GM21528 (cell line): Measurements from ENCODE around the gene DDX10.

ENCODE experiments used
- ATAC-seq: cut with Tn5 transposase; IDR thresholded peaks from one replicate; pipeline ENCODE4 v1.9.1; 2021; ENCODE audit warnings: mild to moderate bottlenecking, moderate library complexity; ENCODE audit not compliant: unreplicated experiment, low FRiP score

DDX10 gene

DNA sequence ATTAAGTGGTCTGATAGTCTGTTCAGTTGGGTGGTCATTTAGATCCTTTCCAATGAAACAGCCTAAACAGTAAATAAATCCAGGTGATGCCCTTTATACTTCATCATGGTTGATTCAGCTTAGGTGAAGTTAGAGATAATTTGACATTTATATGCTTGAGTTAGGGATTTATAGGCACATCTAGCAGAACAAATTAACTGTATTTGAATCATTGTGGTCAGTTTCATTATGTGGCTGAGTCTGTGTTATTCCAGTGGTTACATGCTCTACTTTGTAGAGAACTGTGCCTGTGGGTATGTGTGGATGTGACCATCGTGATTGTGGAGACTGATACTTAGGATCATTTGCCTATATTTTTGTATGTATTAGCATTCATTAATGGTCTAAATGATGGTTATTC, 194.6 kb downstream of the DDX10 start:
- ATAC-seq: no peak

DNA sequence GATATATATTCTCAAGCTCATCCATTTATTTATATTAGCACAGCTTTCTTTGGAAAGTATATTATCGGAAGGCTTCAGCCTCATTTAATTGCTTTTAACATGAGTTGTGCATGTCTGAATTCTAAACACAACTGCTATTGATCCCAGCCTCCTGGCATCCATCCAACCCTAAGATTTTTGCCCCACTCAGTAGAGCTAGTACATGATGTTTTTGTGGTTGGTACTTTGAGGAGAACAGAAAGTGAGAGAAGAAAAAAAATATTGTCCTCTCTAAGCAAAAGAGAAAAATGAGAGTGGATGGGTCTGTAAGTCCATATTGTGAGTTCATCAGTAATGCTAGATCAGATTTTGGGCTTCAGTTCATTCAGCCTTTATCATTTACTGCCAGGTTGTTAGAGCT, 198.7 kb downstream of the DDX10 start:
- ATAC-seq: no peak

DNA sequence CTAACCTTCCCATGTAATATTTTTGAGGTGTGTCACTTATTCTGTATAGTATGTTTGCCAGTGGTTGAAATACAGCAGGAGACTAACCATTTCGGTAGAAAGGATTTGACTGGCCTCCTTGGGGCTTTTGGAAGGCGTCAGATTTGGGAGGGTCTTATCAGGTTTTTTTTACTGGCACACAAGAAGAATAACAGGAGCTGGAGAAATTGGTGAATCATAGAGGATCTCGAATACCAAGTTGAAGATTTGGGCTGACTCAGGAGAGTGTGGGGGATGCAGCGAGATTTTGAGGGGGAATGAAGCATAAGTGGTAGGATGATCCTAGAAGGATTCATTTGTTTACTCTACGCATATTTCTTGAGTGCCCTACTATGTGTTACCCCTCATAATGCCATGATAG, 200.5 kb downstream of the DDX10 start:
- ATAC-seq: no peak

DNA sequence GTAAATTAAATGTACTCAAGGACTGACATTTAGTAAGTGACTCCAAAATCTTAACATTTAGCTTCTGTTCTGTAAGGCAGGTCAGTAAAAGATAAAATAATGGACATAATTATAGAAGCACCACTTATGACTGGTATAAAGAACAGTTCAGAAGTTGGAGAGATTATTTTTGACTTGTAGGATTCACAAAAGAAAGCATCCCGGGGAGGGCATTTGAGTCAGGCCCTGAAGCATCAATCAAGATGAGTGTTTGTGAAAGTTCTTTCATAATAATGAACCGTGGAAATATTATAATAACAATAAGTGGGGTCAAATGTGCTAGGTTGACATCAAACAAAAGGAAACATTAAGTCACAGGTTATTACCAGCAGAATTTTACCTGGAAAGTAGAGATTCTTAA, 201.9 kb downstream of the DDX10 start:
- ATAC-seq: no peak

DNA sequence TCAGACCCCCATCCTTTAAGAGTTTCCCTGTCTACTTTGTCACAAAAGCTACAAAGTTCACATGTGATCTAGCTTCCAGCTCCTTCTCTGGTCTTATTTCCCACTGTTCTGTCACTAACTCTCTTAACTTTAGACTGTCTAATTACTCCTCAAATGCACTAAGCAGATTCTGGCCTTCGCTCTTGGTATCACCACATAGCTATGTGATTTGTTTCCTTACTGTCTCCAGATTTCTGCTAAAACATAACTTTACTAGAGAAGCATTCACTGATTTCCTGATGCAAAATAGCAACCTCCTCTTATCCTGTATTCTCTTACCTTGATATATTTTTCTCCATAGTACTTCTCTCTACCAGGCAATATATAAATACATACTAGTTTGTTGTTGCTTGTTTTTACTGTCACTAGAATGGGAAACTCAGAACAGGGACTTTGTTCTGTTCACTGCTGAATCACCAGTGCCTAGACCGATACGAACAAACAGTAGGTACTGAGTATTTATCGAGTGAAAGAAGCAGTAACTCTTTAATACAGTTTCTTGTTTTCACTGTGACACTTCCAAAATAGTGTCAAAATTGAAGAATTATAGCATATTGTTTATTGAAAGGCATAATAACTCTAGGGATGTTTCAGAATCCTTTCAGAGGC, 205.6 kb downstream of the DDX10 start:
- ATAC-seq: no peak

DNA sequence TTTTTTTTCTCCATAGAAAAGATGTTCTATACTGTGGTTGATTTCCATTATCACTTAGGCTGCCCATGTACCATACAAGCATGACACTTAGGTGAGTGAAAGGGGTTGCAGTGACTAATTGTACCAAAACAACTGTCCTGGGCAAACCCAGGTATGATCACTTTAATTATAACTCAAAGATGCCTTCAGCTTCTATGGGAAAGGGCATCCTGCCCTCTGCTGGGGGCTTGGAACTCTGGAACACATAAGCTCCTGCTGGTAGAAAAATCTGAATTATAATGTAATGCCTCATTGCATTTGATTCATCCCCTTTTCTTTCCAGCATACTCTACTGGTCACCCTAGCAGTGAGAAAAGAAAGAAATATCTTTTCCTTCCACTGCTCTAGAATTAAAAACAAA, 206.3 kb downstream of the DDX10 start:
- ATAC-seq: no peak

DNA sequence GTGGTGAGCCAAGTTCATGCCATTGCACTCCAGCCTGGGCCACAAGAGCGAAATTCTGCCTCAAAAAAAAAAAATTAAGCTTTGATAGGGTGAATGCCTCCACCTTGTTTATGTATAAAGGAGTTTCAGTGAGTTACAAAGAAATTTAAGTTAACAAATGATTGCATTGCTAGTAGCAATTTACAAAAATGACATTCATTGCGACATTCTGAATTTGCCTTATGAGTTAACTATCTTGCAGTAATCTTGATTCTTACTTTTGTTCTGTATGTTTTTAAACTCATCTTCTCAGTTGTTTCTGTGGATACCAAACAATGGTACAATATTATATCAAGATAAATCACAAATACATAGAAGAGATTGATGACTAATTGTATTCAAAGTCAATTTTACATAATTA, 207.0 kb downstream of the DDX10 start:
- no peak for ATAC-seq

DNA sequence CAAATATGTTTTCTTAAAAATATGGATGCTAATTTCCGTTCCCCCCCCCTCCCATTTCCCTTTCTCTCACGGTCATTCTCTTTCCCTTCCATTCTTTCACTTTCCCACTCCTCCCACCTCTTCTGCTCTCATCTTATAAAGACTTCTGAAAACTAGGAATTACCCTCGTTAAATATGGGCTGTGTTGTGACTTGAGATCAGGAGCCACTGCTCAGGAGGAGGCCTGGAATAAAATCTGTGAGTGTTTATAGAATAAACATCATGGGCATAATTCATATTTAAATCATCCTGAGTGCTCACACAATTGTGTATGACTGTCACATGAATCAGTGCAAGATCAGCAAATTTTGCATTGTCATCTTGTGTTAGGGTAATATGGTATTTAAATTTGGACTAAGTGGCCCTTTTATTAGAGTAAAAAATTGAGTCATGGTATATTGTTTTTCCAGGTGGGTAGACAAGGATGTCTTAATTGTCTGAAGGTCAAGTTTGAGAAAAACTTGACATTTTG, 208.0 kb downstream of the DDX10 start:
- no peak for ATAC-seq

DNA sequence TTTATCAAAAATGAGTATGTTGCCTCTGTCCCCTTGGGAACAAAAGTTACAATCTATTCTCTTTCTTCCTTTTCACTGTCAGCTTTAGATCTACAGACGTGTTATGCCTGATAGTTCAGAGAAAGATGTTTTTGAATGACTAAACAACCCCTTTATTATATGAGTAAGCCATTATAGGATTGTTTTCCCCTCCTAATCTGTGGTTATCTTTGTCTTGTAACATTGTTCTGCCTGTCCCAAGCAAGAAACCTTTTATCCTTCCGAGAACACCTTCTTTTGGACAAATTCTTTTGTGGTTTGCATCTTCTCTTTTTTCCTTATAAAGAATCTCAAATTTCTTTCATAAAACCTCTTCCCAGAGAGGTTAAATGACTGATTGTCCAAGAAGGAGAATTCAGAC, 208.4 kb downstream of the DDX10 start:
- ATAC-seq: no peak

DNA sequence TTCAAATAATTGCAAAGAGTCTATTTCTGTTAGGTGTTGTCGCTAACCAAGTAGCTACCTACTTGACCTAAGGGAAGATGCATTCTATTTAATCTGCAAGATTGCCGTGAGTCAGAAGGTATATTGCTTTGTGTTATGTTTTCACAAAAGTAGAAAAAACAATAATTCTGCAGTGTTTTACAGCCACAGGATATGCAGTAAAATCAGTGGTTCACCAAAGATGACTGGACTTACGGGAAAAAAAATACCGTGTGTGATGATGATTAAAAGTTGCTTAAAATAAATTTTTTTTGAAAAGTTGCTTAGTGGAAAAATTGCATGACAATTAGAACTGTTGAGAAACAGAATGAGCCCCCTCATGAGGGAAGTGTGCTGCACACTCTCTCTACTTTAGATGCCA, 209.1 kb downstream of the DDX10 start:
- no peak for ATAC-seq

DNA sequence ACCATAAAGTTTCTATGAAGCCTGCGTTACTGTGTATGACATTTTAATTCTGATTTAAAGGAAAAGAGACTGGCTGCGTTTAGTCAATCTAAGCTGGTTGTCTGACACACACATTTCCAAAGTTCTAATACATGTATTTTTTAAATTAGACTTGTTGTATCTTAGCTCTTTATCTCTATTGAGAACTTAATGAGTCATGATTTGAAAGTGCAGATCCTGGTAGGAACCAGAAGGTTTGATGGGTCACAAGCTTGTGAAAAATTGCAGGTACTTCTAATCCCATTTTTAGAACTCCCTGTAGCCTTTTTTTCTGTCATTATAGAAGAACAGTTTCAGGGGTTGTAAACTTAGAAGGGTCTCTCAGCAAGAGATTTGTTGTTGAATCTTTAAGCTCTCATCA, 210.3 kb downstream of the DDX10 start:
- no peak for ATAC-seq

DNA sequence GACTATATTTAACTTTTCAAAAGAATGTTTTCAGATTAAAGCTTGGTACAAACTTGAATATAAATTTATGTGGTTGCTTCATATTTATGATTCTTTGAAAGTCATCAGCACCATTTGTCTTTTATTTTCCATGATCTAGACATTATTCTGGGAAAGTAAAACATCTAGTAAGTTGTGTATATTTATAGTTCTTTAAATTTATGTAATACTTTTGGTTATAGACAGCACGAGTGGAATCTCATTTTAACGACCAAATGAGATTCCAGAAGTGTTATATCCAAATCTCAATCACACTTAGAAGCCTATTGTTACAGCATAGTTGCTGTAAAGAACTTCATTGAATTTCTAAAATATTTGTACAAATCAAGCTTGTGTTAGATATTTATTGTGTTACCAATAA, 212.3 kb downstream of the DDX10 start:
- no peak for ATAC-seq

DNA sequence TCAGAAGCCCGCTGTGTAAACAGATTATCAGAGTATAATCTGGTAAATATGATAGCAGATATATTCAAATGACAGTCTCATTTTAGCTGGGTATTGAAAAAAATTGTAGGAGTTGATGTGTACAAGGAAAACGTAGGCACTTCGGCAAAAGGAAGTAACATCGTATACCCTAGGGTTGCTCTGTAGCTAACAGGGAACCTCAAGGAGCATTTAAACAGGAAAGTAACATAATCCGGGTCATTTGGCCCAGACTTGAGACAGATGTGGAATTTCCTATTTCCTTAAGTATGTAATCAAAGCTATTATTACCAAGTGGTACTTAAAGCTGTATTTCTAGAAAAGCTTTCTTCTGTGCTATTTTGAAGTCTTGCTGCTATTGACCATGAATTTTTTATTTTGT, 215.6 kb downstream of the DDX10 start:
- ATAC-seq: no peak

DNA sequence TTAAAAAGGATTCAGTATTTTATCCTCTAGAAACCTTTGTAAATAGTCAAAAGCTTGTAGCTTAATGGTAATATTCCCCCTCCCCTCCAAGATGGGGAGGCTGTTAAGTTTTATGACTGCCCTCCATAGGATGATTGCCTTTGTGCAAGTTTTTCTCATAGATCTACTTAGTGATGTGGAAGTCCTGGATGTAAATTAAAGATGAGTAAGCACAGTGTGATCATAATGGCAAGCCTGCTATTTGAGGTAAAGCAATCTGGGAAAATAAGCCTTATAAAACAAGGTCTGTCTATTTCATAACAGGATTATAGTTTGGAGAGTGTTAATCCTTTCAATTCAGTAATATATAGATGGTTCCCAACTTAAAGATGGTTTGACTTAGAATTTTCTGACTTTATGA, 216.3 kb downstream of the DDX10 start:
- ATAC-seq: no peak

DNA sequence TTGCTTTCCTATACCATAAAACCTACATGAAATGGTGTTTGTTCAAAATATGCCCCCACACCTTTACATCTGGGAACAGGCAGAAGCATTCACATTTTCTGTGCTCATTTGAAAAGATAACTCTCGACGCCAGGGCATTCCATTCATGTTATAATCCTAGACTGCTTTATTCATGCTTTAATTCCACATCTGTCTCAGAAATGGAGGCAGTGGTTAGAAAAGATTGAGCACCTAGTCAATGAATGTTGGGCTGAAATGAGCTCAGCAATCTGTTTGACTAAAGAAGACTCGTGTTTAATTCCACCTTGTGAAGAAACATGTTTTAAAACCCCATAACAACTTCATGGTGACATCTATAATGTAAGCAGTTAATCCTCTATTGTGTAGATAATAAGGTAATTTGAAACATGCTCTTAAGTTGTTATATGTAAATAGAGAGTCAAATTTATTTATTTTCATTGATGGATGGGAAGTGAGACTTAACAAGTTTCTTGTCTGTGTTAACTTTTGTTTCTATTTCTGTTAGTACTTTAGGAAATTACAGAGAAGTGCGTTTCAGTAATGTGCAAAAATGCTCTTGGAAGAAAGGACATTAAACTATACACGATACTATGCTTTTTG, 217.5 kb downstream of the DDX10 start:
- no peak for ATAC-seq

DNA sequence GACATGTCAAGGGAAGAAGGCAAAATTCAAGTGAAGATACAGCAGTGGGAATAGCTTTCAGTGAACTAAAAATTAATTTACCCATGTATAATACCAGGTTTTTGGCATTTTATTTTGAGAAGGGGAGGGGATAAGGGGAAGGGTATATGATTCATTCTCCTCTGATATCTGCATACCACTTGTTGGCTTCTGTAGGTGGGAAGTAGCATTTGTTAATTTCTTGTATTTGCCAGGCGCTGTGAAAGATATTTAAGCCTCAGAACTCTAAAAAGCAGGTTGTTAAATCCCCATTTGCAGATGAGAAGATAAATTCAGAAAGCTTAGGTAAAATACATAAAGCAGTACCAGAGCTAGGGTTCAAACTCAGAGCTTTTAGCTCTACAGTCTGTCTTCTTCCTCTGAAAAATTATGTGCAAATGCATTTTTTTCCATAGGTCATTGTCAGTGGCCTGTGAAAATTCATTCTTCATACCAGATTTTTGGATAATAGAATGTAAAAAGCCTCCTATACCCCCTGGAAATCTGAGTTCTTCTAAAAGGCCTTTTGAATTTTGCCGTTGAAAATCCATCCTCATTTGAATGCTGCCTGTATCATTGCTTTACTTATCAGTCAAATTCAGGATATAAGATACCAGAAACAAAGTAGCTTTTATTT, 221.3 kb downstream of the DDX10 start:
- no peak for ATAC-seq

DNA sequence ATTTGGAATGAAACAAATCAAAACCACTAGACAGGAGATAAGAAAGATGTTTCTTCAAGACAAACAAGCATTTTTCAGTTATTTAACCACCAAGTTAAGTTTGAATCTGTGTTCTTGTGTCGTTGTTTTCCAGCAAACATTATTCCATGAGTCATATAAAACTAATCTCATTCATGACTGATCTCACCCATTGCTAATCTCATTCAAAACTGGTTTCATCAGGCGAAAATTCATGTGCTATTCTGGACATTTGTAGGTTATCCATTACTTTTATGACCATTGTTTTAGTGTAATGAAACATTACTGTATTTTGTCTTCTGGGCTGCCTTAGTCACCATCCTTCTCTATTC, 221.8 kb downstream of the DDX10 start:
- ATAC-seq: no peak

DNA sequence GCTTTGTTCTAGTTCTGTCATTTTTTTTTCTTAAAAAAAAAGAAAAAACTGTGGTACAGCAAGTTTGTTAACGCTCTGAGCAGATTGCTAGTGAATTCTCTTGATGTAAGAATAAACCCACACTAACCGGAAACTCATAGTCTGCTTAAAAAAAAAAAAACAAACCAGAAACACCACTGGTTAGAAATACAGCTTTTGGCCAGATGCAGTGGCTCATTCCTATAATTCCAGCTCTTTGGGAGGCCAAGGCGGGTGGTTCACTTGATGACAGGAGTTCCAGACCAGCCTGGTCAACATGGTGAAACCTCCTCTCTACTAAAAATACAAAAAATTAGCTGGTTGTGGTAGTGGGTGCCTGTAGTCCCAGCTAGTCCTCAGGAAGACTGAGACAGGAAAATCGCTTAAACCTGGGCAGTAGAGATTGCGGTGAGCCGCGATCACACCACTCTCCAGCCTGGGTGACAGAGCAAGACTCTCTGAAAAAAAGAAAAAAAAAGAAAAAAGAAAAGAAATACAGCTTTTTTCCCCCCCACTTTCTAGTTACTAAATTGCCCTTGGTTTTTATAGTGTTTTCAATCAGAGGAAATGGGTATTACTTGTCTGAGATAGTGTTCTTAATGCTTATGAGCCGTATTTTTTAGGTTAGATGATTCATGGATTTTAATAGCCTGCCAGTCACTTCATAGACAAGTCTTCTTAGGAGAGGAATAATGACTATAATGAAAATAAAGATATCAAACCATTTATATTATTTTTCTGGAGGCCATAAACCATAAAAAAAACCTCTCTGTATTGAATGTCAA, 222.8 kb downstream of the DDX10 start:
- ATAC-seq: no peak

DNA sequence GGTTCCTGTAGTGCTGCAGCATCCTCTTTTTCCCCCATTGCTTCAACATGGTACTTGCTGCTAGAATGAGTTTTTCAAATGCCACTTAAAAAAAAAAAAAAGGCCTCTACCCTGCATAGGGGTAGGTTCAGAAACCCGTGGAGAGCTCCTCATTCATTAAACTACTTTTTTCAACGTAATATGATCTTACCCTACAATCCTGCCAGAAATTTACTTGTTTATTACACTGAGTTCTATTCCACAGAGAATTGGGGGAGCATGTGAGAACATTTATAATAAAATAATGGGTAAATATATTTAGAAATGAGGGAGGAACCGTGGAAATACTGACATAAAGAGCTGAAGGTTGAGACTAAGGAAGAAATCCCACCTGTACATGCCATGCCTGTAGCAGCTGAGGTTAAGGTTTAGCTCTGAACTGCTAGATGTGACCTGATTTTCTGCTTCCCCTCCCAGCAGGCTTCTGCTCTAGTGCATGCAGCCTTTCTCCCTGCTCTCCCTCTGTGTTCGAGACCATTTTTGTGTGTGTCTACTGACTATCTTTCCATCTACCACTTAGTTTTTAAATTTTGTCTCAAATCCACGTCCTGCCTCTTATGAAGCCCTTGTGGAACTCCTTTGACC, 225.7 kb downstream of the DDX10 start:
- ATAC-seq: no peak

DNA sequence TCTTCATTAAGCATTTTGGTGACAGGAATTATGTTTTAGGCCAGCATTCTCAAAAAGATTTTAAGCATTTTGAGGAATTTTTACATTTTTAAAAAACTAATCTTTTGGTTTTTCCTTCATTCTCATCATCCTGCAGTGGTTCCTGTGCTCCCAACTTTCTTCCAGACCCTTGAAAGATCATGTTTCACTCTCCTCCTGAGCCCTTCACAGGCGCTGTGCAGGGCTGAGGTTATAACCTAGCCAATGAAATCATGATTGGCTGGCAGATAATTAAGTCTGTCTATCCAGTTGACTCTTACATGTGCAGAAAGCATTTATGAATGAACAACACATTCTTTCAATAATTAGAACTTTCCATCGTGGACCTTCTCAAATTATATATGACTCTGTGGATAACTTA, 226.3 kb downstream of the DDX10 start:
- ATAC-seq: no peak
